Endothelial cell (in vitro differentiated cells): ENCODE measurements around the gene GPC3. TPM values are rescaled to one million over a fixed set of nuclear protein-coding genes. Genes with fewer than 3 reads are reported as not detected.

Experiments
- DNase-seq: peaks from one replicate; pipeline ENCODE4 v3.0.0; 2021; ENCODE audit warnings: low spot score
- H3K27ac Mint-ChIP-seq: one replicate; pipeline ENCODE4 v1.8.0; 2021; ENCODE audit warnings: mixed read lengths, inconsistent platforms; ENCODE audit not compliant: unreplicated experiment
- H3K27me3 Mint-ChIP-seq: one replicate; pipeline ENCODE4 v1.8.0; 2021; ENCODE audit warnings: mild to moderate bottlenecking, moderate library complexity, mixed read lengths, inconsistent platforms; ENCODE audit not compliant: unreplicated experiment
- H3K36me3 Mint-ChIP-seq: one replicate; pipeline ENCODE4 v1.8.0; 2021; ENCODE audit warnings: mild to moderate bottlenecking, low read depth, mixed read lengths, inconsistent platforms; ENCODE audit not compliant: unreplicated experiment
- H3K4me1 Mint-ChIP-seq: one replicate; pipeline ENCODE4 v1.8.0; 2021; ENCODE audit warnings: mild to moderate bottlenecking, mixed read lengths, inconsistent platforms; ENCODE audit not compliant: unreplicated experiment
- H3K4me3 Mint-ChIP-seq: one replicate; pipeline ENCODE4 v1.8.0; 2021; ENCODE audit warnings: mild to moderate bottlenecking, mixed read lengths, inconsistent platforms; ENCODE audit not compliant: unreplicated experiment
- H3K9me3 Mint-ChIP-seq: one replicate; pipeline ENCODE4 v1.8.0; 2021; ENCODE audit warnings: mixed read lengths, inconsistent platforms; ENCODE audit not compliant: unreplicated experiment
- CTCF ChIP-seq: fragments of 200-600 bp; sonication (generic); IDR thresholded peaks from one replicate; pipeline ENCODE4 v1.5.0; 2021; ENCODE audit warnings: antibody characterized with exemption; ENCODE audit not compliant: unreplicated experiment
- total RNA-seq: library from RNA; stranded (reverse); fragmentation: NEBNext Ultra II Directional; extraction: Animal tissue kit (Norgen Biotek cat#: 25700); gene quantifications from one replicate; pipeline ENCODE4 v1.2.1, GENCODE V29; 2021; ENCODE audit not compliant: unreplicated experiment

GPC3 gene
- total RNA-seq, 1 donor from 2014 or later, result 4.7 TPM

GRCh38 chrX:133983974-133984845 lies 1.2 kb downstream of the GPC3 start:
- peak overlapping the region; percentile 58 for H3K4me3 Mint-ChIP-seq
- H3K27ac Mint-ChIP-seq, result no peak overlapping the region
- H3K27me3 Mint-ChIP-seq, result peaks cover 3% of the 10 kb centered on the region
- no peaks in the 10 kb centered on the region for H3K36me3 Mint-ChIP-seq
- peaks cover 4% of the 10 kb centered on the region for H3K4me1 Mint-ChIP-seq
- TF ChIP-seq CTCF, result no peak
- no peak for DNase-seq
- H3K9me3 Mint-ChIP-seq, result no peaks in the 10 kb centered on the region

GRCh38 chrX:133983256-133983973 lies 2.0 kb downstream of the GPC3 start:
- H3K4me3 Mint-ChIP-seq, result no peak overlapping the region
- no peaks in the 10 kb centered on the region for H3K9me3 Mint-ChIP-seq
- peaks cover 3% of the 10 kb centered on the region for H3K27me3 Mint-ChIP-seq
- no peaks in the 10 kb centered on the region for H3K36me3 Mint-ChIP-seq
- H3K27ac Mint-ChIP-seq, result no peak overlapping the region
- H3K4me1 Mint-ChIP-seq, result peaks cover 4% of the 10 kb centered on the region
- DNase-seq, result no peak
- TF ChIP-seq CTCF, result no peak

- no peaks in the 10 kb centered on the region for H3K9me3 Mint-ChIP-seq
- H3K36me3 Mint-ChIP-seq, result no peaks in the 10 kb centered on the region
- H3K4me3 Mint-ChIP-seq, result no peak overlapping the region
- H3K4me1 Mint-ChIP-seq, result peaks cover 4% of the 10 kb centered on the region
- no peak overlapping the region for H3K27ac Mint-ChIP-seq
- no peak for DNase-seq
- H3K27me3 Mint-ChIP-seq, result peaks cover 2% of the 10 kb centered on the region
- TF ChIP-seq CTCF, result no peak
These were observed 3.5 kb downstream of the GPC3 start for GRCh38 chrX:133981924-133982323.

- Mint-ChIP-seq H3K27me3 (peaks cover 2% of the 10 kb centered on the region), H3K27ac (no peak overlapping the region), H3K9me3 (no peaks in the 10 kb centered on the region), H3K4me3 (no peak overlapping the region), H3K36me3 (no peaks in the 10 kb centered on the region), H3K4me1 (peaks cover 4% of the 10 kb centered on the region)
- no peak for DNase-seq
- TF ChIP-seq CTCF, result no peak
These were observed 4.4 kb downstream of the GPC3 start for GRCh38 chrX:133980832-133981588.
